K562 (cell line): ENCODE results near the gene PSMD11. TPM values are rescaled to one million over a fixed set of nuclear protein-coding genes. Genes with fewer than 3 reads are reported as not detected.

ENCODE experiments used
- ATAC-seq: fragments of 200-7000 bp; cut with Tn5 transposase; 3 replicates; pipeline ENCODE4 v1.9.1; 2020; ENCODE audit warnings: moderate library complexity
- BruUV-seq: library from RNA; stranded (reverse); fragments of 400-500 nt; replicated peaks from 2 replicates; lab custom pipeline; 2021; lab: Mats Ljungman, UMichigan
- CTCF ChIA-PET: fragments of 300-600 bp; formaldehyde crosslinking; extraction: SDS; loops from one replicate; lab custom pipeline; 2021; ENCODE audit warnings: low intra/inter-chr PET ratio; lab: Yijun Ruan, JAX
- POLR2A ChIA-PET: fragments of 300-600, 350-650 bp; sonication (Branson Sonifier 250); formaldehyde crosslinking; extraction: SDS; loops from one replicate; lab custom pipeline; 2021; ENCODE audit warnings: antibody characterized with exemption, inconsistent platforms; lab: Yijun Ruan, JAX
- DNase-seq, 4 experiments: peaks; one replicate each; pipeline versions ENCODE4 v3.0.0 to v3.0.0-alpha.2; 2011 to 2018; ENCODE audit warnings: low spot score in 3 of 4, mixed read lengths in 3 of 4; ENCODE audit errors: extremely low read depth in 1 of 4
- FAIRE-seq: peaks from 2 replicates; lab custom pipeline; 2011; peaks lifted over from hg19 to GRCh38; lab: Jason Lieb, UNC
- H2AFZ ChIP-seq: 2 replicates; pipeline ENCODE4 v1.6.0; 2011; ENCODE audit warnings: low read depth, low read length, control low read depth, inconsistent platforms
- H3K27ac ChIP-seq: fragments of 200-600 bp; 3 replicates; pipeline ENCODE4 v1.8.0; 2011; ENCODE audit warnings: low read depth, mild to moderate bottlenecking, control low read depth, inconsistent platforms, low read length, moderate library complexity, mixed read lengths; ENCODE audit errors: extremely low read depth
- H3K27me3 ChIP-seq, 2 experiments: fragments of 300-600 bp in 1 of 2; 2 replicates in 1 of 2; 3 replicates in 1 of 2; pipeline versions ENCODE4 v1.6.0 to v1.8.0; 2011; ENCODE audit warnings: inconsistent platforms in 2 of 2, low read length in 2 of 2, mild to moderate bottlenecking in 1 of 2, mixed read lengths in 1 of 2, moderate library complexity in 1 of 2; ENCODE audit not compliant: control insufficient read depth in 2 of 2, insufficient read depth in 2 of 2
- H3K36me3 ChIP-seq: fragments of 300-600 bp; 3 replicates; pipeline ENCODE4 v1.8.0; 2011; ENCODE audit warnings: mild to moderate bottlenecking, low read length, inconsistent platforms; ENCODE audit not compliant: control insufficient read depth, insufficient read depth
- H3K4me1 ChIP-seq, 2 experiments: fragments of 200-600 bp in 1 of 2; replicated peaks in 1 of 2; 2 replicates in 1 of 2; 3 replicates in 1 of 2; pipeline versions ENCODE4 v1.5.1 to v1.8.0; 2011; ENCODE audit warnings: inconsistent platforms in 2 of 2, low read length in 2 of 2, mild to moderate bottlenecking in 1 of 2, mixed read lengths in 1 of 2, moderate library complexity in 1 of 2; ENCODE audit not compliant: control insufficient read depth in 2 of 2, insufficient read depth in 2 of 2
- H3K4me2 ChIP-seq: 2 replicates; pipeline ENCODE4 v1.6.1; 2011; ENCODE audit warnings: low read length, control low read depth, inconsistent platforms, mixed read lengths; ENCODE audit not compliant: insufficient read depth
- H3K4me3 ChIP-seq: fragments of 200-600 bp; sonication (generic), shearing (Covaris generic); 2 replicates; pipeline ENCODE4 v1.5.1; 2016; ENCODE audit warnings: control low read depth, inconsistent platforms
- H3K79me2 ChIP-seq: fragments of 200-600 bp; 3 replicates; pipeline ENCODE4 v1.8.0; 2011; ENCODE audit warnings: low read length, inconsistent platforms; ENCODE audit not compliant: control insufficient read depth, insufficient read depth
- H3K9ac ChIP-seq, 2 experiments: 2 replicates each; pipeline versions ENCODE4 v1.6.0 to v1.6.1; 2011; ENCODE audit warnings: low read depth in 2 of 2, low read length in 2 of 2, control low read depth in 1 of 2, inconsistent platforms in 1 of 2, mild to moderate bottlenecking in 1 of 2, mixed read lengths in 1 of 2; ENCODE audit not compliant: insufficient read depth in 1 of 2
- H3K9me1 ChIP-seq: one replicate; pipeline ENCODE4 v1.6.0; 2011; ENCODE audit warnings: inconsistent platforms, mild to moderate bottlenecking, low read length, moderate library complexity; ENCODE audit not compliant: control insufficient read depth, insufficient read depth
- H3K9me3 ChIP-seq: replicated peaks from 2 replicates; pipeline ENCODE4 v1.5.1; 2011; ENCODE audit warnings: low read depth, low read length, inconsistent platforms; ENCODE audit not compliant: control insufficient read depth, insufficient read depth
- H4K20me1 ChIP-seq: replicated peaks from 2 replicates; pipeline ENCODE4 v1.6.1; 2011; ENCODE audit warnings: low read length, inconsistent platforms, mixed read lengths; ENCODE audit not compliant: control insufficient read depth, insufficient read depth
- BMI1 ChIP-seq: fragments of 150-350 bp; IDR thresholded peaks from 2 replicates; pipeline ENCODE4 v1.6.1; 2014; ENCODE audit warnings: low read length
- C11orf30 ChIP-seq: fragments of 450-650 bp; IDR thresholded peaks from 2 replicates; pipeline ENCODE4 v1.6.1; 2016; ENCODE audit warnings: low read depth, mild to moderate bottlenecking
- CBFA2T3 ChIP-seq: fragments of 450-650 bp; IDR thresholded peaks from 2 replicates; pipeline ENCODE4 v1.6.1; 2017
- CCNT2 ChIP-seq: IDR thresholded peaks from 2 replicates; pipeline ENCODE4 v1.6.1; 2011; ENCODE audit warnings: borderline replicate concordance, low read depth, mild to moderate bottlenecking, moderate library complexity, mixed read lengths, low read length; ENCODE audit not compliant: insufficient read length; ENCODE audit errors: extremely low read depth
- DPF2 ChIP-seq: fragments of 450-650 bp; IDR thresholded peaks from 2 replicates; pipeline ENCODE4 v1.6.1; 2016
- SETDB1 ChIP-seq: IDR thresholded peaks from one replicate; pipeline ENCODE4 v1.6.1; 2012; ENCODE audit warnings: low read length, control low read depth, inconsistent platforms
- SMARCA5 ChIP-seq: fragments of 450-650 bp; IDR thresholded peaks from 2 replicates; pipeline ENCODE4 v1.6.1; 2016
- SMC3 ChIP-seq: conservative IDR thresholded peaks from 2 replicates; pipeline ENCODE4 v1.6.1; 2011; ENCODE audit warnings: low read depth, low read length, improper control_type of control experiment; ENCODE audit not compliant: insufficient read depth
- TCF7L2 ChIP-seq: fragments of 150-350 bp; IDR thresholded peaks from 2 replicates; pipeline ENCODE4 v1.6.1; 2016; ENCODE audit warnings: low read depth, mild to moderate bottlenecking, low read length, moderate library complexity
- TRIM24 ChIP-seq, 2 experiments: fragments of 450-650 bp; IDR thresholded peaks; 2 replicates each; pipeline ENCODE4 v1.6.1; 2016
- ZBTB1 ChIP-seq: sonication (generic); formaldehyde crosslinking; IDR thresholded peaks from 2 replicates; pipeline ENCODE4 v1.8.1; 2023; ENCODE audit warnings: missing genetic modification reagents, low read depth, mild to moderate bottlenecking, borderline replicate concordance
- ZNF133 ChIP-seq: fragments of 250-450 bp; sonication (Bioruptor Pico); IDR thresholded peaks from 2 replicates; pipeline ENCODE4 v1.4.0; 2020; ENCODE audit warnings: mild to moderate bottlenecking
- ZNF584 ChIP-seq: fragments of 200-800 bp; sonication (Bioruptor generic); IDR thresholded peaks from 2 replicates; pipeline ENCODE4 v1.6.1; 2016; ENCODE audit warnings: low read depth, mild to moderate bottlenecking, missing genetic modification characterization, missing compliant biosample characterization
- WGBS: fragments of 100-300 bp; shearing (Covaris generic); methylation state at CpG from one replicate; pipeline ENCODE4 v1.1.6; 2016; ENCODE audit warnings: low coverage, mixed read lengths; ENCODE audit not compliant: insufficient coverage; ENCODE audit errors: missing lambda C conversion rate; 5-methylcytosine and 5-hydroxymethylcytosine counted together
- in situ Hi-C: fragments of 300-500 bp; cut with MboI; formaldehyde crosslinking; loops from 4 replicates; pipeline ENCODE4 v1.15.0; 2018; ENCODE audit warnings: inconsistent platforms, mixed read lengths
- intact Hi-C: fragments of 100-400 bp; cut with micrococcal nuclease; formaldehyde crosslinking; loops from 2 replicates; pipeline ENCODE4 v1.14.2; 2022
- polyA plus RNA-seq, 8 experiments: library from polyadenylated mRNA; depleted of rRNA in 4 of 8; stranded (reverse) in 5 of 8; unstranded in 3 of 8; fragments of >200 nt; fragmentation: Nextera tagmentation in 2 of 8; fragmentation: Illumina TruSeq in 1 of 8; extraction: Ambion mirVana in 2 of 8; extraction: Trizol in 1 of 8; gene quantifications; 2 replicates each; pipeline versions ENCODE4 v1.2.1 to v1.2.3, GENCODE V29; 2011 to 2014; ENCODE audit warnings: inconsistent platforms in 1 of 8, missing spikeins in 1 of 8
- total RNA-seq, 7 experiments: library from RNA; depleted of rRNA in 6 of 7; stranded (reverse); fragments of >200 nt in 6 of 7; fragmentation: Illumina TruSeq in 2 of 7; extraction: Trizol in 2 of 7; gene quantifications; 2 replicates each; pipeline versions ENCODE4 v1.2.1 to v1.2.3, GENCODE V29; 2011 to 2021; ENCODE audit warnings: low replicate concordance in 1 of 7
- TF ChIP-seq, protein P1 (sequence below): sonication (generic); formaldehyde crosslinking; IDR thresholded peaks from 2 replicates; pipeline ENCODE4 v1.8.1; 2023; ENCODE audit warnings: mild to moderate bottlenecking, missing genetic modification reagents
- TF ChIP-seq, protein P2 (sequence below): IDR thresholded peaks from 3 replicates; pipeline ENCODE4 v1.6.1; 2011; ENCODE audit warnings: borderline replicate concordance, mild to moderate bottlenecking; ENCODE audit not compliant: insufficient read length, insufficient read depth
- TF ChIP-seq, protein P3 (sequence below): fragments of 250-450 bp; sonication (Bioruptor Pico); IDR thresholded peaks from 2 replicates; pipeline ENCODE4 v1.4.0; 2020; ENCODE audit warnings: borderline replicate concordance
- TF ChIP-seq, protein P4 (sequence below): sonication (generic); IDR thresholded peaks from 2 replicates; pipeline ENCODE4 v1.6.1; 2016

PSMD11 gene
- total and polyA plus RNA-seq, 9 of the 15 experiments (the other 6 are each of a cell fraction or from before 2014, with no cell fraction given), result 104 to 378 (median 158) TPM

DNA sequence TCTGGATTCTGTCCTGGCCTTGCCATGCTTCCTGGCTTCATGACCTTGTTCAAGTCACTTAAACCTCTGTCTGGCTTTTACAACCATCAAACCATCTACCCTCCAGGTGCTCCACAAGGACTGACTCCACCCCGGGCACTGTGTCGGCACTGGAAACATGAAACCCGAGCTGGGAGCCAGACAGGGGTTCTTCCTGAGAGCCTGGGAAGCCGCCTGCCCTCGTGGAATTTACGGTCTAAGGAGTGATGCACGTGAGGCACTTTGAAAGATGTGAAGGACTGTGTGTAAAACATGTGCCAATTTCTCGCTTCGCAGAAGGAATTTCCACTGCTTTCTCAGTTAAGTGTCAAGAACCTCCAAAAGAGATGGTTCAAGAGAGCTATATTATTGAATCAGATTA lies 54.1 kb downstream of the PSMD11 start (continued):
- TF ChIP-seq, protein P1, sequence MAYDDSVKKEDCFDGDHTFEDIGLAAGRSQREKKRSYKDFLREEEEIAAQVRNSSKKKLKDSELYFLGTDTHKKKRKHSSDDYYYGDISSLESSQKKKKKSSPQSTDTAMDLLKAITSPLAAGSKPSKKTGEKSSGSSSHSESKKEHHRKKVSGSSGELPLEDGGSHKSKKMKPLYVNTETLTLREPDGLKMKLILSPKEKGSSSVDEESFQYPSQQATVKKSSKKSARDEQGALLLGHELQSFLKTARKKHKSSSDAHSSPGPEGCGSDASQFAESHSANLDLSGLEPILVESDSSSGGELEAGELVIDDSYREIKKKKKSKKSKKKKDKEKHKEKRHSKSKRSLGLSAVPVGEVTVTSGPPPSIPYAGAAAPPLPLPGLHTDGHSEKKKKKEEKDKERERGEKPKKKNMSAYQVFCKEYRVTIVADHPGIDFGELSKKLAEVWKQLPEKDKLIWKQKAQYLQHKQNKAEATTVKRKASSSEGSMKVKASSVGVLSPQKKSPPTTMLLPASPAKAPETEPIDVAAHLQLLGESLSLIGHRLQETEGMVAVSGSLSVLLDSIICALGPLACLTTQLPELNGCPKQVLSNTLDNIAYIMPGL (CRISPR knock-in tag), result no peak
- TF ChIP-seq TCF7L2 (no peak), ZNF584 (CRISPR knock-in tag) (no peak)

DNA sequence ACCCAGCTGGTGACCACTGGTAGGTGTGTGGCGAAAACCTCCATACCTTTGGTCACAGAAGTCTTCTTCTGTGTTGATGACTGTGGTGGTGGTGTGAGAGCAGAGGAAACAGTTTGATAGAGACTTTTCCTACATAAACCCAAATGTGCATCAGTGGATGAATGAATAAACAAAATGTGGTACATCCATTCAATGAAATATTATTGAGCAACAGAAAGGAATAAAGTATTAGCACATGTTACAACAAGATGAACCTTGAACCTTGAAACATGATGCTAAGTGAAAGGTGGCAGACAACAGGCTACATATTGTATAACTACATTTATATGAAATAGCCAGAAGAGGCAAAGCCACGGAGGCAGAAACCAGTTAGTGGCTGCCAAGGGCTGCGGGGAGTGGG lies 57.7 kb downstream of the PSMD11 start:
- ChIA-PET CTCF (no interaction called here), POLR2A (no interaction called here)
- BruUV-seq, result no TSS peak
- Histone ChIP-seq H3K27ac (no peak overlapping the region), H3K9me1 (no peaks in the 10 kb centered on the region), H3K9me3 (no peaks in the 10 kb centered on the region), H3K4me2 (no peak overlapping the region), H3K27me3 (no peaks in the 10 kb centered on the region), H3K4me1 (peaks cover 0 to 7% of the 10 kb centered on the region in 2 experiments; a peak in 1 of 5 replicates), H4K20me1 (0 out of 2 replicates have a peak, but pooled peaks cover 4% of the 10 kb centered on the region), H3K4me3 (no peak overlapping the region), H3K79me2 (no peaks in the 10 kb centered on the region), H2AFZ (no peak overlapping the region), H3K36me3 (no peaks in the 10 kb centered on the region; the same call in 2 of the 3 replicates), H3K9ac (no peak overlapping the region)
- ATAC-seq, result no peak
- 81% methylated on average over 3 of the region's 3 CpGs for WGBS
- no peak for DNase-seq
- in situ Hi-C loops (no loop called here), intact Hi-C loops (no loop called here)
- FAIRE-seq, result no peak
- TF ChIP-seq TRIM24 (IDR thresholded peaks at IDR 0.05), result no peak
- TF ChIP-seq SMC3, result no peak
- no peak for TF ChIP-seq DPF2
- no peak for TF ChIP-seq SETDB1
- TF ChIP-seq C11orf30, result no peak
- no peak for TF ChIP-seq CBFA2T3
- TF ChIP-seq SMARCA5, result no peak
- TF ChIP-seq, protein P2, sequence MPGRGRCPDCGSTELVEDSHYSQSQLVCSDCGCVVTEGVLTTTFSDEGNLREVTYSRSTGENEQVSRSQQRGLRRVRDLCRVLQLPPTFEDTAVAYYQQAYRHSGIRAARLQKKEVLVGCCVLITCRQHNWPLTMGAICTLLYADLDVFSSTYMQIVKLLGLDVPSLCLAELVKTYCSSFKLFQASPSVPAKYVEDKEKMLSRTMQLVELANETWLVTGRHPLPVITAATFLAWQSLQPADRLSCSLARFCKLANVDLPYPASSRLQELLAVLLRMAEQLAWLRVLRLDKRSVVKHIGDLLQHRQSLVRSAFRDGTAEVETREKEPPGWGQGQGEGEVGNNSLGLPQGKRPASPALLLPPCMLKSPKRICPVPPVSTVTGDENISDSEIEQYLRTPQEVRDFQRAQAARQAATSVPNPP, result no peak
- TF ChIP-seq BMI1, result no peak
- TF ChIP-seq, protein P3, sequence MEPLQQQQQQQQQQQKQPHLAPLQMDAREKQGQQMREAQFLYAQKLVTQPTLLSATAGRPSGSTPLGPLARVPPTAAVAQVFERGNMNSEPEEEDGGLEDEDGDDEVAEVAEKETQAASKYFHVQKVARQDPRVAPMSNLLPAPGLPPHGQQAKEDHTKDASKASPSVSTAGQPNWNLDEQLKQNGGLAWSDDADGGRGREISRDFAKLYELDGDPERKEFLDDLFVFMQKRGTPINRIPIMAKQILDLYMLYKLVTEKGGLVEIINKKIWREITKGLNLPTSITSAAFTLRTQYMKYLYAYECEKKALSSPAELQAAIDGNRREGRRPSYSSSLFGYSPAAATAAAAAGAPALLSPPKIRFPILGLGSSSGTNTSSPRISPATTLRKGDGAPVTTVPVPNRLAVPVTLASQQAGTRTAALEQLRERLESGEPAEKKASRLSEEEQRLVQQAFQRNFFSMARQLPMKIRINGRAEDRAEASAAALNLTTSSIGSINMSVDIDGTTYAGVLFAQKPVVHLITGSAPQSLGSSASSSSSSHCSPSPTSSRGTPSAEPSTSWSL (CRISPR knock-in tag), result no peak
- TF ChIP-seq CCNT2, result no peak
- no peak for TF ChIP-seq ZNF133 (CRISPR knock-in tag)
- TF ChIP-seq, protein P4, sequence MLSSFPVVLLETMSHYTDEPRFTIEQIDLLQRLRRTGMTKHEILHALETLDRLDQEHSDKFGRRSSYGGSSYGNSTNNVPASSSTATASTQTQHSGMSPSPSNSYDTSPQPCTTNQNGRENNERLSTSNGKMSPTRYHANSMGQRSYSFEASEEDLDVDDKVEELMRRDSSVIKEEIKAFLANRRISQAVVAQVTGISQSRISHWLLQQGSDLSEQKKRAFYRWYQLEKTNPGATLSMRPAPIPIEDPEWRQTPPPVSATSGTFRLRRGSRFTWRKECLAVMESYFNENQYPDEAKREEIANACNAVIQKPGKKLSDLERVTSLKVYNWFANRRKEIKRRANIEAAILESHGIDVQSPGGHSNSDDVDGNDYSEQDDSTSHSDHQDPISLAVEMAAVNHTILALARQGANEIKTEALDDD, result no peak
- TF ChIP-seq ZBTB1 (CRISPR knock-in tag), result no peak
